Loucy (cell line): ENCODE results near the gene MARCHF7.

ENCODE experiments used
- EZH2phosphoT487 ChIP-seq: fragments of 200-600 bp; IDR thresholded peaks from 2 replicates; pipeline ENCODE4 v1.6.1; 2018; ENCODE audit warnings: antibody characterized with exemption, mild to moderate bottlenecking, moderate library complexity, borderline replicate concordance
- TF ChIP-seq, protein P1 (sequence below): fragments of 200-600 bp; sonication (generic); conservative IDR thresholded peaks from 2 replicates; pipeline ENCODE4 v1.5.1; 2014; ENCODE audit warnings: mild to moderate bottlenecking, antibody characterized with exemption, low read length

DNA sequence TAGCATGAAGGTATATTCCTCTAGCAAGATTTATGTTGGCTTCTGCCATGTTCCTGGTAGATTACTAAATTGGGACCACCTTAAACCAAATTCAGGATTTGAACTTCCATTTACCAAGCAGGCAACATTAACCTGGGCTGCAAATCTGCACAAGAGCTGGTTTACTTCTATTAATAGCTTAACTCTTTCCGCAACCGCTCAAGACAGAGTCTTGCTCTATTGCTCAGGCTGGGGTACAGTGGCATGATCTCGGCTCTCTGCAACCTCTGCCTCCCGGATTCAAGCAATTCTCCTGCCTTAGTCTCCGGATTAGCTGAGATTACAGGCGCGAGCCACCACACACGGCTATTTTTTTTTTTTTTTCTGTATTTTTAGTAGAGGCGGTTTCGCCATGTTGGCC is 8.4 kb downstream of the MARCHF7 start:
- TF ChIP-seq, protein P1, sequence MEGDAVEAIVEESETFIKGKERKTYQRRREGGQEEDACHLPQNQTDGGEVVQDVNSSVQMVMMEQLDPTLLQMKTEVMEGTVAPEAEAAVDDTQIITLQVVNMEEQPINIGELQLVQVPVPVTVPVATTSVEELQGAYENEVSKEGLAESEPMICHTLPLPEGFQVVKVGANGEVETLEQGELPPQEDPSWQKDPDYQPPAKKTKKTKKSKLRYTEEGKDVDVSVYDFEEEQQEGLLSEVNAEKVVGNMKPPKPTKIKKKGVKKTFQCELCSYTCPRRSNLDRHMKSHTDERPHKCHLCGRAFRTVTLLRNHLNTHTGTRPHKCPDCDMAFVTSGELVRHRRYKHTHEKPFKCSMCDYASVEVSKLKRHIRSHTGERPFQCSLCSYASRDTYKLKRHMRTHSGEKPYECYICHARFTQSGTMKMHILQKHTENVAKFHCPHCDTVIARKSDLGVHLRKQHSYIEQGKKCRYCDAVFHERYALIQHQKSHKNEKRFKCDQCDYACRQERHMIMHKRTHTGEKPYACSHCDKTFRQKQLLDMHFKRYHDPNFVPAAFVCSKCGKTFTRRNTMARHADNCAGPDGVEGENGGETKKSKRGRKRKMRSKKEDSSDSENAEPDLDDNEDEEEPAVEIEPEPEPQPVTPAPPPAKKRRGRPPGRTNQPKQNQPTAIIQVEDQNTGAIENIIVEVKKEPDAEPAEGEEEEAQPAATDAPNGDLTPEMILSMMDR: no peak
- no peak for TF ChIP-seq EZH2phosphoT487
